GM23338 (cell line): ENCODE data around the gene DPYSL5. TPM values are rescaled to one million over a fixed set of nuclear protein-coding genes. Genes with fewer than 3 reads are reported as not detected.

Source experiments
- ATAC-seq: fragments of 200-7000 bp; cut with Tn5 transposase; 3 replicates; pipeline ENCODE4 v1.9.1; 2020
- DNase-seq: peaks from one replicate; pipeline ENCODE4 v3.0.0-alpha.2; 2015; ENCODE audit warnings: low spot score
- H2AFZ ChIP-seq: fragments of 200-600 bp; sonication (generic); 2 replicates; pipeline ENCODE4 v1.8.0; 2016; ENCODE audit warnings: antibody characterized with exemption, mild to moderate bottlenecking, moderate library complexity
- H3F3A ChIP-seq: fragments of 200-600 bp; sonication (generic); replicated peaks from 2 replicates; pipeline ENCODE4 v1.8.0; 2017; ENCODE audit warnings: antibody characterized with exemption, mixed run types, low read depth
- H3K27ac ChIP-seq: fragments of 200-600 bp; sonication (generic); 2 replicates; pipeline ENCODE4 v1.6.1; 2016; ENCODE audit warnings: low read depth
- H3K27me3 ChIP-seq: fragments of 200-600 bp; sonication (generic); 2 replicates; pipeline ENCODE4 v1.8.0; 2016; ENCODE audit warnings: mild to moderate bottlenecking, mixed run types, moderate library complexity; ENCODE audit not compliant: insufficient read depth
- H3K36me3 ChIP-seq: fragments of 200-600 bp; sonication (generic); 2 replicates; pipeline ENCODE4 v1.8.0; 2016; ENCODE audit warnings: mild to moderate bottlenecking; ENCODE audit not compliant: insufficient read depth
- H3K4me1 ChIP-seq: fragments of 200-600 bp; sonication (generic); 2 replicates; pipeline ENCODE4 v1.8.0; 2016; ENCODE audit warnings: mild to moderate bottlenecking, moderate library complexity; ENCODE audit not compliant: insufficient read depth
- H3K4me2 ChIP-seq: fragments of 200-600 bp; sonication (generic); 2 replicates; pipeline ENCODE4 v1.7.1; 2017; ENCODE audit warnings: mixed run types
- H3K4me3 ChIP-seq: fragments of 200-600 bp; sonication (generic); 2 replicates; pipeline ENCODE4 v1.6.1; 2016; ENCODE audit warnings: mixed run types
- H3K79me2 ChIP-seq: fragments of 200-600 bp; sonication (generic); replicated peaks from 2 replicates; pipeline ENCODE4 v1.8.0; 2017; ENCODE audit warnings: mild to moderate bottlenecking; ENCODE audit not compliant: insufficient read depth
- H3K9me2 ChIP-seq: fragments of 200-600 bp; sonication (generic); 2 replicates; pipeline ENCODE4 v1.8.0; 2017; ENCODE audit not compliant: insufficient read depth
- H4K20me1 ChIP-seq: fragments of 200-600 bp; sonication (generic); replicated peaks from 2 replicates; pipeline ENCODE4 v1.8.0; 2017; ENCODE audit warnings: mild to moderate bottlenecking; ENCODE audit not compliant: insufficient read depth
- H3K27ac Mint-ChIP-seq: 2 replicates; pipeline ENCODE4 v1.8.0; 2020; ENCODE audit warnings: inconsistent platforms, mild to moderate bottlenecking, moderate library complexity, mixed read lengths
- H3K27me3 Mint-ChIP-seq: 3 replicates; pipeline ENCODE4 v1.8.0; 2022; ENCODE audit warnings: low read depth, mild to moderate bottlenecking, moderate library complexity, mixed read lengths, inconsistent platforms; ENCODE audit not compliant: insufficient read depth, poor library complexity
- H3K36me3 Mint-ChIP-seq: 3 replicates; pipeline ENCODE4 v1.8.0; 2021; ENCODE audit warnings: low read depth, mild to moderate bottlenecking, inconsistent platforms, moderate library complexity, mixed read lengths
- H3K4me1 Mint-ChIP-seq: 3 replicates; pipeline ENCODE4 v1.8.0; 2020; ENCODE audit warnings: mild to moderate bottlenecking, inconsistent platforms, mixed read lengths
- H3K4me3 Mint-ChIP-seq: 3 replicates; pipeline ENCODE4 v1.8.0; 2021; ENCODE audit warnings: moderate library complexity, mild to moderate bottlenecking, inconsistent platforms, mixed read lengths
- H3K9me3 Mint-ChIP-seq: 3 replicates; pipeline ENCODE4 v1.8.0; 2020; ENCODE audit warnings: moderate library complexity, mild to moderate bottlenecking, inconsistent platforms, mixed read lengths
- CREB1 ChIP-seq: fragments of 250-450 bp; sonication (Bioruptor Pico); IDR thresholded peaks from 2 replicates; pipeline ENCODE4 v1.5.0; 2020; ENCODE audit warnings: low read depth, mild to moderate bottlenecking, moderate library complexity
- CTCF ChIP-seq, 2 experiments: fragments of 200-600 bp in 1 of 2; sonication (generic) in 1 of 2; conservative IDR thresholded peaks; 2 replicates each; pipeline versions ENCODE4 v1.5.1 to v1.6.1; 2016 to 2017; ENCODE audit warnings: antibody characterized with exemption in 2 of 2, low read depth in 2 of 2, mild to moderate bottlenecking in 2 of 2, moderate library complexity in 1 of 2
- EZH2 ChIP-seq: fragments of 200-600 bp; sonication (generic); IDR thresholded peaks from one replicate; pipeline ENCODE4 v1.8.0; 2017; ENCODE audit warnings: antibody characterized with exemption, mild to moderate bottlenecking, low read depth; ENCODE audit not compliant: unreplicated experiment
- EZH2phosphoT487 ChIP-seq: fragments of 200-600 bp; sonication (generic); IDR thresholded peaks from one replicate; pipeline ENCODE4 v1.8.1; 2018; ENCODE audit warnings: antibody characterized with exemption; ENCODE audit not compliant: unreplicated experiment
- JUNB ChIP-seq: IDR thresholded peaks from one replicate; pipeline ENCODE4 v1.6.1; 2016; ENCODE audit warnings: antibody characterized with exemption; ENCODE audit not compliant: unreplicated experiment
- STAT1 ChIP-seq: IDR thresholded peaks from one replicate; pipeline ENCODE4 v1.6.1; 2016; ENCODE audit warnings: antibody characterized with exemption; ENCODE audit not compliant: unreplicated experiment
- ZNF462 ChIP-seq: fragments of 250-450 bp; sonication (Bioruptor Pico); IDR thresholded peaks from 2 replicates; pipeline ENCODE4 v1.5.0; 2020; ENCODE audit warnings: mild to moderate bottlenecking, moderate library complexity
- polyA plus RNA-seq: library from polyadenylated mRNA; unstranded; fragments of >200 nt; fragmentation: Nextera tagmentation; extraction: Ambion mirVana; gene quantifications from 2 replicates; pipeline ENCODE4 v1.2.1, GENCODE V29; 2016
- total RNA-seq: library from RNA; depleted of rRNA; stranded (reverse); fragments of >200 nt; shearing (Covaris generic); gene quantifications from 2 replicates; pipeline ENCODE4 v1.2.3, GENCODE V29; 2014

Gene DPYSL5
- total and polyA plus RNA-seq, 2 experiments from 2014 or later: 3.1 to 8.1 TPM

- TF ChIP-seq ZNF462 (CRISPR knock-in tag) (no peak), STAT1 (no peak), CREB1 (CRISPR knock-in tag) (no peak), JUNB (no peak)
Observed at GRCh38 chr2:26936855-26937254, 88.9 kb downstream of the DPYSL5 start (continued).

GRCh38 chr2:26938399-26939118 lies 90.6 kb downstream of the DPYSL5 start:
- no peaks in the 10 kb centered on the region for H4K20me1 ChIP-seq
- no peak overlapping the region for H3K4me3 ChIP-seq
- 0 out of 2 replicates have a peak, but pooled peaks cover 6% of the 10 kb centered on the region for H3K4me1 ChIP-seq
- ATAC-seq (no peak), DNase-seq (no peak)
- no peaks in the 10 kb centered on the region for H3F3A ChIP-seq
- Mint-ChIP-seq H3K4me1 (peaks cover 20% of the 10 kb centered on the region), H3K27me3 (peaks cover 16% of the 10 kb centered on the region), H3K4me3 (no peak overlapping the region), H3K36me3 (no peaks in the 10 kb centered on the region), H3K9me3 (no peaks in the 10 kb centered on the region), H3K27ac (no peak overlapping the region)
- H3K27ac ChIP-seq: no peak overlapping the region
- H3K27me3 ChIP-seq: peaks cover 15% of the 10 kb centered on the region
- no peaks in the 10 kb centered on the region for H3K9me2 ChIP-seq
- no peaks in the 10 kb centered on the region for H3K36me3 ChIP-seq
- H2AFZ ChIP-seq: no peak overlapping the region
- no peak overlapping the region for H3K4me2 ChIP-seq
- H3K79me2 ChIP-seq: no peaks in the 10 kb centered on the region
- TF ChIP-seq JUNB: no peak
- no peak for TF ChIP-seq CREB1 (CRISPR knock-in tag)
- TF ChIP-seq EZH2: no peak
- no peak for TF ChIP-seq EZH2phosphoT487
- TF ChIP-seq STAT1: no peak
- TF ChIP-seq CTCF (conservative IDR thresholded peaks at IDR 0.05; ENCODE audit: low read depth in 2 of 2): no peak
